Measurements from ENCODE around the gene ITPR2.

Gene ITPR2

DNA sequence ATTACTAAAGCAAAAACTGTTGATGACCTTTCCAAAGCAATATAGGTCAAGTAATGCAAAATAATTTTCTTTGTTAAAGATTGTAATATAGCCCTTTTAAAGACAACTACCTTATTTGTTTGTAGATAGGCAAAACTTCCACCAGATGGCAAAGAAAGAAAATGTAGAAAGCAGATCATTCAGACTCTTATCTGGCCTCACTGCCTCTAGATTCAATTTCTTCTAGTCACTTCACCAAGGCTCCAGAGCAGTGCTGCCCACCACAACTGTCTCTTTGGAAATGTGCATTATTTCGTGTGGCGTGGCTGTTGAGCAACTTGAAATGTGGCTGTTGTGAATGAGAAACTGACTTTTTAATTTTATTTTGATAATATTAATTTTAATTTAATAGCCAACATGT lies 127.1 kb downstream of the ITPR2 start:
- no peak for DNase-seq (ENCODE audit: low read depth in 2 of 3, low spot score in 2 of 3)

DNA sequence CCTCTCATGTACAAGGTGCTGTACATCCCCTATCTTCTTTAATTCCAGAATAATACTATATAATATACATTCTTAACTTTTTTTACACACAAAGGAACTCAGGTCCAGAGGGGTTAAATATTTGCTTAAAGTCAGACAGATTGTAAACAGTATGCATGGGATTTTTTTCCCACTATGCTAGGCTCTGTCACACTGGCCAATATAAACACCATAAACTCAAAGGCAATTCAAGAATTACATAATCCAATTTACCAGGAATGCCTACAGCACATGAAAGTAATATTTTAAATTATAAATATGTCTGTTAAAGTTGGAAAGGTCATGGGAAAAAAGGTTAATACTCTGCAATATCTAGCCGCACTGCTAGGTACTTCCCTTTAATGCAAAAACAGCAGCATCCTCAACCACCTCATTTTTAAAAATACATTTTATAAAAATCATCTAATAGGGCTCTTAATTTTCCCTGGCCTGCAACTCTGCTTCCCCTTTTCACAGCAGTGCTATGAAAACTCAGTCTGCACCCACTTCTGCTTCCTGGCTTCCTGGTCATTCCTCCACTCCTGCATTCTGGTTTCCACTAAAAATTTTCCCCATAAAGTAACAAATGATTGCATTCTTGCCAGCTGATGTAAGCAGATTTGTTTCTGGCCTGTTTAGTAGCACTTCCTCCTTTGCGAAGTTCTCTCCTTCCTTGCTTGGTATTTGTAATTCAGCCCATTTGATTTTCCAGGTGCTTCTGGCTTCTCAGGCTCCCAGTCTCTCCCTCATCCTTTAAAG lies 128.1 kb downstream of the ITPR2 start:
- no peak for DNase-seq (ENCODE audit: low read depth in 2 of 3, low spot score in 2 of 3)

- no peak for DNase-seq (ENCODE audit: low read depth in 2 of 3, low spot score in 2 of 3)
These were observed 128.8 kb downstream of the ITPR2 start for GRCh38 chr12:26704214-26704613.

- no peak for DNase-seq (ENCODE audit: low read depth in 2 of 3, low spot score in 2 of 3)
These were observed 130.3 kb downstream of the ITPR2 start for GRCh38 chr12:26702741-26703140.

DNA sequence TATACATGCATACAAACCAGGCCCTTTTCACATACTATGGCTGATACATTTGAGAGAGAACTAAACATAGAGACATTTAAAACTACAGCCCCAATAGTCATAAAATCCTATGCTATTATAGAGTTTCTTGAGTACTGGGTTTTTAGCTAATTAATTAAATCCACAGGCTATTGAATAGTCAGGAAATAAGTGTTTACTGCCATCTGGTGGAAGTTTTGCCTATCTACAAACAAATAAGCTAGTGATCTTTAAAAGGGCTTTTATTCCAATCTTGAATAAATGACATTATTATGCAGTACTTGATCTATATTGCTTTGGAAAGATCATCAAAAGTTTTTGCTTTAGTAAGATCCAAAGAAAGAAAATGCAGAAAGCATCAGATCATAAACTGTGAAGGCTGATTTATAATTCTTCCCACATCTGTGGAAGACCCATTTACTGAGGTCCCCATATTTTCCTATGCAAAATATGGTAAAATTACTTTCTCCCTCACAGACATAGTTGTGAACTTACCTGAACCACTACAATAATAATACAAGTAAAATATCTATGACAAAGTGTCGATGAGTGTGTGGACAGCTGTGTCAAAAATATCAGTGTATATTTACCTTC lies 131.3 kb downstream of the ITPR2 start:
- DNase-seq (ENCODE audit: low read depth in 2 of 3, low spot score in 2 of 3), result no peak

GRCh38 chr12:26700430-26700829 lies 132.6 kb downstream of the ITPR2 start:
- no peak for DNase-seq (ENCODE audit: low read depth in 2 of 3, low spot score in 2 of 3)

GRCh38 chr12:26699237-26699636 lies 133.8 kb downstream of the ITPR2 start:
- DNase-seq (ENCODE audit: low read depth in 2 of 3, low spot score in 2 of 3), result no peak

GRCh38 chr12:26698186-26698585 lies 134.8 kb downstream of the ITPR2 start:
- no peak for DNase-seq (ENCODE audit: low read depth in 2 of 3, low spot score in 2 of 3)

- no peak for DNase-seq (ENCODE audit: low read depth in 2 of 3, low spot score in 2 of 3)
These were observed 135.8 kb downstream of the ITPR2 start for GRCh38 chr12:26697217-26697616.

DNA sequence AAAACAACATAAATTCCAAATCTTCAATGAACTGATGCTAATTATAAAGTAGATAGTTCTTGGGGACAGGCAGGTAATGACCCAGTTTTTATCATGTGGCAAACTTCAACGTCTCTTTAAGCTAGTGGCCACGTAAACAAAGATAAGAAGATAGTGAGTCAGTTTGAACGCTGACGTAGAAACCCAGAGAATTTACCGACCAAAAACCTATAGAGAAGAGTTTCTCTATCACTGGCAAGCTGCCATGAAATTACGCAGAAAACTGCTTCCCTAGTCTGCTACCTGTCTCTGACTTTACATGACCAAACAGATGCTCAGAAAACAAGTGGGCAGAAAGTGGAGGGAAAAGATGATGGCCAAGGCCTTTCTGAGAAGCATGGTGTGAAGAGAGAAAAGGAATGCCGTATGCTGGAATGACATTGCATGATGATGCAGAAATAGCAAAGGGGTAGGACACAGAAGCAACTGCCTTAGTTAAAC lies 136.3 kb downstream of the ITPR2 start:
- no peak for DNase-seq (ENCODE audit: low read depth in 2 of 3, low spot score in 2 of 3)

- DNase-seq (ENCODE audit: low read depth in 2 of 3, low spot score in 2 of 3), result no peak
These were observed 136.9 kb downstream of the ITPR2 start for GRCh38 chr12:26696048-26696612.

DNA sequence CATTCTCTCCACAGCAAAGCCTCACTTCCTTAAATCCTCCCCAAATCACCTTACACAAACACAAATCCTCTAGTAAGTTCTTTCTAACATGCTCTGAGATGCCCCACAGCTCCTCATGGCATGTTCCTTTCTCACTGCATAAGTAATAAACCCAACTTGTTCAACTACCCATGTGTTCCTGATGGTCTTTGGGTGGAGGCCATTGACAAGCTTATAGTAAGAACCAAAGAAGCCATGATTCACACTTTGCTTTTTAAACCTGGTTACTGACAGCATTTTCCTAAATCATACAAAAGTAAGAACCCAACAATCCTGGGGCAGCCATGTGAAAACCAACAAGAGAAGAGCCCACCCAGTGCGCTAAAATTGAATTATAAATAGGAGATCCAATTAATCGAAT lies 138.6 kb downstream of the ITPR2 start:
- DNase-seq (ENCODE audit: low read depth in 2 of 3, low spot score in 2 of 3), result no peak

GRCh38 chr12:26692407-26692806 lies 140.6 kb downstream of the ITPR2 start:
- no peak for DNase-seq (ENCODE audit: low read depth in 2 of 3, low spot score in 2 of 3)

DNA sequence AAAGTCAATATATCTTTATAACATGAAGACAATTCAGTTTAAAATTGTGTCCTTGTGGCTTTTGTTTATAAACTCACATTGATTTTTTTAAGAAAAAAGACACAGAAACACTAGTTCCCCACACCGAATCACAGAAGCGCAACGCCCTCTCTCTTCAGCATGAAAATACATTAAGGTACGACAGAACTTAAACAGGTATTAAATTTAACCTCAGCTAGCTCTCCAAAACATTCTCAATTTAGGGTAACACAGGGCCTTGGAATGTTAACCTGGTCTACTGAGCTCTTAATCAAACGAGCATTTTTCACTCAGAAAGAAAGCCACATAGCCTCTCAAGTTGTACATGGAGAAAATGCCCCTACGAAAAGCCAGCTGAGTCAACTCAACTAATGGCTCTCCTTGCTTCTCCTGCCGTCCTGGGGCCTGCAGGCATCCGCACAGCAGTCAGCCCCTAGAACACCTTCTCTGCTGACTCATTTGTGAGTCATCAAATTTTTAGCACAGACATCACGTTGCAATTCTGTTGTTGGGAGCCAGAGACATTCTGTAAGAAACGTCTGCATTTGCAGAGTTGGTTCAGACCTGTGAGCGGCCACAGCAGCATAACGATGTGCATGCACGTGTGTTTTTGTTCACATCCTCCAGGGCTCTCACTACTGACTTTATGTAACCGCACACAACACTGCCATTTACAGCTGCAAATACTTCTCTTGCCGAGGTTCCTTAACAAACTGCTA lies 141.6 kb downstream of the ITPR2 start:
- no peak for DNase-seq (ENCODE audit: low read depth in 2 of 3, low spot score in 2 of 3)

DNA sequence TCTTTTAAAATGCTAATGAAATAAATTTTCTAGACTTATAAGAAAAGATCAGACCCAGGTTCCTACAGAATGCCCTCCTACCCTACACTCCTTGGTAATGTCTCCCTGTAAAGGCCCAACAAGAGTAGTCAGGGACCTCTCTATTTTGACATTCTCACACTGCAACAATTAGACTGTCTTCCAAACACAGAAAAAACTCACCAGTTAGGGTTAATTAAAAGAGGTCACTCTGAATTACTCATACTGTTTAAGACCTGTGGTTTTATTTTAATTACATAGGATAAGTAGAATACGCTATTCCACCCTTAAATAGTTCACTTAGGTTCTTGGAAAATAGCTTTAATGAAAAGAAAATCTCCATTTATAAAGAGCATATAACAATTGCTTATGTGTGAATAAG lies 142.4 kb downstream of the ITPR2 start:
- no peak for DNase-seq (ENCODE audit: low read depth in 2 of 3, low spot score in 2 of 3)

GRCh38 chr12:26689281-26689841 lies 143.6 kb downstream of the ITPR2 start:
- no peak for DNase-seq (ENCODE audit: low read depth in 2 of 3, low spot score in 2 of 3)

- no peak for DNase-seq (ENCODE audit: low read depth in 2 of 3, low spot score in 2 of 3)
These were observed 144.6 kb downstream of the ITPR2 start for GRCh38 chr12:26688344-26688904.

- DNase-seq (ENCODE audit: low read depth in 2 of 3, low spot score in 2 of 3), result no peak
These were observed 146.6 kb downstream of the ITPR2 start for GRCh38 chr12:26686408-26686807.

DNA sequence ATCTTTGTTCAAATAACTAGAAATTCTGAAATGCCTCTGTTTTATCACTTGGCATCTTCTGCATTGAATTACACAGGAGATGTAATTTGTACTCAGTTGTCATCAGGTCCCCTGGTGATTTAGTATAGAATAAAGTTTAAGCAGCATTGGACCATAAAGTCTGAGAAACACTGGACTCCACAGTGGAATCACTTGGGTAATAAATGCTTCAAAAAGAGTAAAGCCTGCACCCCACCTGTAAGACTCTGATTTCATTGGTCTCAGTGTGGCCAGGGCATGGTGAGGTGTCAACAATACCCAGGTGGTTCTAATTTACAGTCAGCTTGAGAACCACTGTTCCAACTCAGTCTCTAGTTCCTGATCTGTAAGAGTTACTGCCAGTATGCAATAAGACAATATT lies 148.9 kb downstream of the ITPR2 start:
- no peak for DNase-seq (ENCODE audit: low read depth in 2 of 3, low spot score in 2 of 3)

DNA sequence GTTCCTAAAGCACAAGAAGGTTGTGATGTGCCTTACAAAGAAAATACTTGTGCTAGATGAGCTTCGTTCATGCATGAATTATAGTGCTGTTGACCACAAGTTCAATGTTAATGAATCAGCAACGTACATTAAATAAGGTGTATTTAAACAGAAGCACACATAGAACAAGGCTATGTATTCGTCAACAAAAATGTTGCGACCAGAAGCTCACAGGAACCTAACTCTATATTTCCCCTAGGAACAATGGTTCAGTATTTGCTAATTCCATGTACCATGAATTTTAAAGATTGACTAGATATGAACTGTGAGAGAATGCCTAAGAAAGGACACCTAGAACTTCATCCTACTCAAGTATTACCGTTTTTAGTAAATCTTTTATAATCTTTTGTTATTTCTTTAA lies 149.6 kb downstream of the ITPR2 start:
- DNase-seq (ENCODE audit: low read depth in 2 of 3, low spot score in 2 of 3), result no peak
